ENCODE data around the gene HLA-DMA. TPM values are rescaled to one million over a fixed set of nuclear protein-coding genes. Genes with fewer than 3 reads are reported as not detected.

HLA-DMA gene
- total and polyA plus RNA-seq, 2 of the 4 experiments (the other 2 are of a cell fraction), result 2.3 to 8.3 TPM

GRCh38 chr6:32941214-32941768 is 11.6 kb downstream of the HLA-DMA start:
- peaks cover 9% of the 10 kb centered on the region for H3K4me1 ChIP-seq (ENCODE audit: control insufficient read depth, insufficient read depth, low read length)
- no peak overlapping the region for H3K14ac ChIP-seq (replicated peaks; ENCODE audit: low read depth, low read length)
- TF ChIP-seq ELK1 (IDR thresholded peaks at IDR 0.05; ENCODE audit: borderline replicate concordance, low read depth, low read length), result no peak
- TF ChIP-seq FOS (IDR thresholded peaks at IDR 0.05; ENCODE audit: low read depth, low read length), result no peak
- no peak for TF ChIP-seq CTCF (conservative IDR thresholded peaks at IDR 0.05; ENCODE audit: low read depth, low read length)
- TF ChIP-seq SMC3 (IDR thresholded peaks at IDR 0.05; ENCODE audit: low read depth, low read length), result no peak
- no peak for TF ChIP-seq MAZ (IDR thresholded peaks at IDR 0.05; ENCODE audit: borderline replicate concordance, low read depth, low read length)
- TF ChIP-seq CHD1 (IDR thresholded peaks at IDR 0.05; ENCODE audit: low read depth, low read length), result no peak
- no peak for TF ChIP-seq MAFK (IDR thresholded peaks at IDR 0.05; ENCODE audit: low read depth, low read length)
- no peak for TF ChIP-seq RCOR1 (IDR thresholded peaks at IDR 0.05; ENCODE audit: insufficient replicate concordance, low read length)
- no peak for TF ChIP-seq RFX5 (IDR thresholded peaks at IDR 0.05; ENCODE audit: low read depth, low read length)
- no peak for TF ChIP-seq BHLHE40 (IDR thresholded peaks at IDR 0.05; ENCODE audit: low read depth, low read length)
- H2BK20ac ChIP-seq (ENCODE audit: low read depth, low read length), result no peak overlapping the region
- no peak overlapping the region for H3K4me3 ChIP-seq (ENCODE audit: insufficient read depth, low read depth, low read length)
- in situ Hi-C loops (cut with MboI; ENCODE audit: low sequenced_read_pairs) (no loop called here), intact Hi-C loops (cut with micrococcal nuclease) (no loop called here), dilution Hi-C loops (cut with HindIII; ENCODE audit: low sequenced_read_pairs, unreplicated experiment) (no loop called here)
- H3K56ac ChIP-seq (ENCODE audit: extremely low read depth, insufficient read depth, low read length), result no peak overlapping the region
- H3K23ac ChIP-seq (ENCODE audit: low read depth, low read length), result no peak overlapping the region
- POLR2A ChIA-PET (ENCODE audit: unreplicated experiment), result no interaction called here
- H3K4ac ChIP-seq (ENCODE audit: low read depth, low read length), result no peak overlapping the region
- H2AFZ ChIP-seq (replicated peaks; ENCODE audit: low read length, poor library complexity), result no peak overlapping the region
- H3K9me1 ChIP-seq (ENCODE audit: insufficient read depth, low read length), result peaks cover 6% of the 10 kb centered on the region
- no peak overlapping the region for H3K9ac ChIP-seq (ENCODE audit: low read depth, low read length)
- H4K91ac ChIP-seq (ENCODE audit: insufficient read depth, low read depth, low read length), result no peak overlapping the region
- no peak overlapping the region for H3K27ac ChIP-seq (ENCODE audit: insufficient read depth, low read length)
- H4K8ac ChIP-seq (ENCODE audit: low read depth in 2 of 2, low read length in 2 of 2), result no peak overlapping the region
- H3K9me3 ChIP-seq (ENCODE audit: control insufficient read depth, insufficient read depth, low read length), result no peaks in the 10 kb centered on the region
- peaks cover 6% of the 10 kb centered on the region for H3K27me3 ChIP-seq (ENCODE audit: control insufficient read depth, insufficient read depth, low read length)
- CTCF ChIA-PET, result interaction anchor here (1.3 kb wide), 1 partner anchor 12 kb away, joined by 5 read pairs; the partner anchor contains the start of gene HLA-DMA
- H2AK5ac ChIP-seq (ENCODE audit: low read depth, low read length), result no peak overlapping the region
- H2BK5ac ChIP-seq (ENCODE audit: low read depth, low read length, poor library complexity, severe bottlenecking), result no peak overlapping the region
- no peaks in the 10 kb centered on the region for H4K20me1 ChIP-seq (ENCODE audit: insufficient read depth, low read length)
- no peaks in the 10 kb centered on the region for H3K79me1 ChIP-seq (ENCODE audit: low read depth in 1 of 2, low read length in 2 of 2)
- no peak overlapping the region for H2BK120ac ChIP-seq (ENCODE audit: low read depth, low read length)
- H3K4me2 ChIP-seq (ENCODE audit: low read depth, low read length), result no peak overlapping the region
- no peak overlapping the region for H2BK15ac ChIP-seq (ENCODE audit: low read depth, low read length)
- no peak overlapping the region for H2AK9ac ChIP-seq (replicated peaks; ENCODE audit: low read depth, low read length, poor library complexity)
- 83% methylated on average over 3 of the region's 7 CpGs; no CpG with 5 or more reads in 1 of the 2 experiments for WGBS, 2 experiments (ENCODE audit: extremely low coverage in 2 of 2, insufficient read length in 1 of 2)
- no peak for ATAC-seq (ENCODE audit: low read depth)
- no peak overlapping the region for H4K5ac ChIP-seq (ENCODE audit: low read depth, low read length)
- no TSS peak for BruUV-seq (replicated peaks)
- no peak for DNase-seq
- no peaks in the 10 kb centered on the region for H3K36me3 ChIP-seq (ENCODE audit: control insufficient read depth, insufficient read depth, low read length)
- H3K18ac ChIP-seq (ENCODE audit: low read depth, low read length), result no peak overlapping the region
